ENCODE data around the gene FXR2. TPM values are rescaled to one million over a fixed set of nuclear protein-coding genes. Genes with fewer than 3 reads are reported as not detected.

FXR2 gene
- total RNA-seq, 1 donor from 2014 or later, result 30.6 TPM

- peak; percentile 93 for DNase-seq (ENCODE audit: low spot score)
These were observed 41.2 kb downstream of the FXR2 start for GRCh38 chr17:7573324-7574080.

GRCh38 chr17:7572588-7573323 is 41.9 kb downstream of the FXR2 start:
- peak; percentile 100 for DNase-seq (ENCODE audit: low spot score)

- DNase-seq (ENCODE audit: low spot score), result no peak
These were observed 42.4 kb downstream of the FXR2 start for GRCh38 chr17:7572338-7572587.

- no peak for DNase-seq (ENCODE audit: low spot score)
These were observed 44.3 kb downstream of the FXR2 start for GRCh38 chr17:7570351-7570750.

GRCh38 chr17:7569571-7569970 is 45.1 kb downstream of the FXR2 start:
- DNase-seq (ENCODE audit: low spot score), result no peak

GRCh38 chr17:7563115-7563869 is 51.4 kb downstream of the FXR2 start:
- no peak for DNase-seq (ENCODE audit: low spot score)

- DNase-seq (ENCODE audit: low spot score), result no peak
These were observed 52.5 kb downstream of the FXR2 start for GRCh38 chr17:7562208-7562605.

- DNase-seq (ENCODE audit: low spot score), result peak; percentile 90
These were observed 53.0 kb downstream of the FXR2 start, which contains the start of gene SENP3 for GRCh38 chr17:7561589-7562207. SENP3 (plus strand) TSS chr17:7561919; CDS start chr17:7563077, 1,158 bp downstream.

GRCh38 chr17:7561028-7561575 is 53.6 kb downstream of the FXR2 start:
- peak; percentile 94 for DNase-seq (ENCODE audit: low spot score)

GRCh38 chr17:7560172-7561027 is 54.3 kb downstream of the FXR2 start:
- DNase-seq (ENCODE audit: low spot score), result no peak

- DNase-seq (ENCODE audit: low spot score), result no peak
These were observed 55.2 kb downstream of the FXR2 start for GRCh38 chr17:7559320-7560171.

GRCh38 chr17:7558544-7559319 is 56.0 kb downstream of the FXR2 start, which contains the start of gene TNFSF13:
TNFSF13 (plus strand) TSS chr17:7558750; CDS start chr17:7559040, 290 bp downstream.
- DNase-seq (ENCODE audit: low spot score), result no peak

- peak; percentile 91 for DNase-seq (ENCODE audit: low spot score)
These were observed 56.7 kb downstream of the FXR2 start for GRCh38 chr17:7557775-7558543.

GRCh38 chr17:7557147-7557764 is 57.4 kb downstream of the FXR2 start:
- DNase-seq (ENCODE audit: low spot score), result no peak

- no peak for DNase-seq (ENCODE audit: low spot score)
These were observed 58.1 kb downstream of the FXR2 start for GRCh38 chr17:7556627-7557026.

GRCh38 chr17:7555320-7555948 is 59.3 kb downstream of the FXR2 start:
- no peak for DNase-seq (ENCODE audit: low spot score)

GRCh38 chr17:7553356-7553755 is 61.3 kb downstream of the FXR2 start:
- no peak for DNase-seq (ENCODE audit: low spot score)

All from ureter (tissue), 1 donor.